KBM-7 (cell line): ENCODE results near the gene EHMT1.
A peak's percentile ranks its signal among the peaks of the same experiment; 100 is the strongest.
"Not testable (repeated sequence)": the region's sequence is repeated elsewhere in the genome, so short reads cannot be mapped to it uniquely, and the experiment has no call there.

Experiments
- DNase-seq: peaks from one replicate; pipeline ENCODE4 v3.0.0-alpha.2; 2015
- in situ Hi-C: fragments of 300-500 bp; cut with MboI; formaldehyde crosslinking; loops from 2 replicates; pipeline ENCODE4 v1.14.3; 2020; ENCODE audit warnings: low sequenced_read_pairs, low pct_unique_long_range_greater_than_20kb, mixed read lengths

The EHMT1 gene

GRCh38 chr9:137723783-137724445 lies 105.1 kb downstream of the EHMT1 start:
- in situ Hi-C loops = no loop called here
- no peak for DNase-seq

- in situ Hi-C loops = no loop called here
- no peak for DNase-seq
These were observed 106.0 kb downstream of the EHMT1 start for GRCh38 chr9:137724818-137725240.

- in situ Hi-C loops = no loop called here
- DNase-seq = no peak
These were observed 106.8 kb downstream of the EHMT1 start for GRCh38 chr9:137725598-137725997.

DNA sequence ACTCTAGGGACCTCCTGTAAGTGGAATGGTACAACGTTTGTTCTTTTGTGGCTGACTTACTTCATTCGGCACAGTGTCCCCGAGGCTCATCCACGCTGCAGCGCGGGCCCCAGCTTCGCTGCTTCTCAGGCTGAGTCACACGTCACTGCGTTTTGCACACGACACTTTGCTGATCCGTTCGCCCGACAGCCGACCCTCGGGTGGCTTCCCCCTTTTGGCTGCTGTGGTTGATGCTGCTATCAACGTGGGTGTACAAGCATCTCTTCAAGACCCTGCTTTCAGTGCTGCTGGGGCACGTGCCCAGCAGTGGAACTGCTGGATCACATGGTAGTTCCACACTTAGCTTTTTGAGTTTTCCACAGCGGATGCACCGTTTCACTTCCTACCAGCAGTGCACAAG lies 107.5 kb downstream of the EHMT1 start:
- DNase-seq, in situ Hi-C loops: not testable (repeated sequence)

DNA sequence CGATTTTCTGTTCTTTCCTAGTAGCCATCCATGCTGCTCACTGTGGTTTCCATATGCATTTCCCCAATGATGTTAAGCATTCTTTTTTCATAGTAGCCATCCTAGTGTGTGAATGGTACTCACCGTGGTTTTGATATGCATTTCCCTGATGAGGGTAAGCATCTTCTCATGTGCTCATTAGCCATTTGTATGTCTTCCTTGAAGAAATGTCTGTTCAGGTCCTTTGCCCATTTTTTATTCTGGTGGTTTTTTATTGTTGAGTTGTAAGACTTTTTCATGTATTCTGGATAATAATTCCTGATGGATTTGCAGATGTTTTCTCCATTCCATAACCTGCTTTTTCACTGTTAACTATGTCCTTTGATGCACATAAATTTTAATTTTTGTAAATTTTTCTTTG lies 108.0 kb downstream of the EHMT1 start:
- in situ Hi-C loops = no loop called here
- DNase-seq = no peak

- in situ Hi-C loops = no loop called here
- no peak for DNase-seq
These were observed 108.9 kb downstream of the EHMT1 start for GRCh38 chr9:137727716-137728115.

DNA sequence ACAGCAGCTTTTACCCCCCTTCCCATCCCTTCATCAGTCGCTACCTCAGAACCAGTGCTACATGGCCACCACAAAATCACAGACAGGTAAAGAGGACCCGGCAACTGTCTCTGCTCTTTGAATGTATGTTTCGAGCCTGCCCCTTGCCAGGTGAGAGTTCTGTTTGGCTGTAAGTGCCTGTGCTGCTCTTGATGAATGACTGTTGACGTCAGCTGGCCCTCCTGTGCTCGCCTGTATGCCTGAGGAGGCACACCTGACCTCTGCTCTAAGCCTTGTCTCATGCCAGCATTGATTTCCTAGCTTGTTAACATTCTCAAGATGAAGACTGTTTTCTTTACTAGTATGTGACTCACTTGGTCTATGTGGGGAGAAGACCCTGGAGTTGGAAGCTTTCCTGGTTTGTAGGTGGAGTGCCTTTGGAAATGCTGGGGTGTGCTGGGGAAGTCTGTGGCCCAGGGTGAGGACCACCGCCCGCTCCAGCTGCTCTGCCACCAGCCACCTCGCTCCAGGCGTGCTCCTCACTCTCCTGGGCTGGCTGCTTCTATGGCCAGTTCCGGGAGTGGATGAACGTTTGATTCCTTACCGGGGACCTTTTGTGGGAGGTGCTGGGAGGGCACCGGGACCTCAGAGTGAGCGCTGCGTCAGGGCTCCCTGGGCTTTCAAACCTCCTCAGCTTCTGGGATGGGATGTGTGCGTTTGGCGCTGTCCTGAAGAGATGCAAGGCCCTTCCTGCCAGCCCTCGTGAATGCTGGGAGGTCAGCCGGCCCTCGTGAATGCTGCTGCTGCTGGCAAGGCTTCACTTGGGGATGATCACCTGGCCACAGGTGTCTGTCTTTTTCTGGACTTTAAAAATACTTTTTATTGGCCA lies 109.9 kb downstream of the EHMT1 start:
- DNase-seq = no peak
- in situ Hi-C loops = no loop called here

DNA sequence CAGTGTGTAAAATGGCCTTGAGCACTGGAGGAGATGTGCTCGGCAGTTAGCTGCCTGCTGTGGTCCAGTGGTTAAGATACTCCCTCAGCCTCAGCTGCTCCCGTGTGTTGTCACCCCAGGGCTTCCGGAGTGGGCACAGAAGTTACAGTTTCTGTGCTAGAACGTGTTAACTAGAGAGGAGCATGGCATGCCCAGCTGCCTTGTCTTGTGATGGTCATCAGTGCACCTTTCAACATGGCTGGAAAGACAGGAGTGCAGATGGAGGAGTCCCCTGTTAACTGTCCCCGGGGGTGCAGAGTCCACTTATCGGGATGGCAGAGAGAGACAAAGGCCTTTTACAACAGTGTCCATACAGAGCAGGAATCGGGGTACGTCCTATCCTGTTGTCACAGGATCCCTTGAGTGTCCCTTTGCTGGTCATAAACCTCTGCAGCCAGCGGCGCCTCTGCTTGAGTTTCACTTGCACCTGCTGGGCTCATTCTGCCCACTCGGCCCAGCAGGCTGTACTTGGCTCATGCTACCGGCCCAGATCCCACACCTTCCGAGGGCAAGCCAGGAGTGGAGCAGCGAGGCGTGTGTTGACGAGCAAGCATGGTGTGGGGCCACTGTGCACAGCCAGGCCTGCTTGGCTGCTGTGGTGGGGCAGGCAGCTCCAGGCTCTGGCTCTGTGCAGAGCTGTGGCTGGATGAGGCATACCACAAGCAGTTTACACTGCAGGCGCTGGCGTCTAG lies 112.6 kb downstream of the EHMT1 start:
- no peak for DNase-seq
- in situ Hi-C loops = no loop called here

GRCh38 chr9:137731947-137732813 lies 113.4 kb downstream of the EHMT1 start:
- no peak for DNase-seq
- in situ Hi-C loops = no loop called here

DNA sequence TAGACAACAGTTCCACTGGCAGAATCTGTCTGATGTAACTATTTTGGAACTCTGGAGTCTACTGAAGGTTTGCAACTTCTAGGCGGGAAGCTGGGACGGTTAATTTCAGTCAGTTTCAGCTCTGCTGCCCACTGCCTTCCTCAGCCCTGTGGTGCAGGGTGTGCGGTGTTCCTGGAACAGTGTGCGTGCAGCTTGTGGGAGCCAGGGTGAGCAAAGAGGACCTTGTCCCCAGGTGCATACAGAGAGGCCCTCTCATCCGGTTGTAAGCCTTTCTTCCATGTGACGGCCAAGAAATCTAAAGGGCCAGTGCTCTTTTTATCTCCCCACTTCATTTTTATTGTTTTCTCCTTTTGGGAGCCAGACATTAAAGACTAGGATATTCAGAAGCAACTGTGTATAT lies 114.6 kb downstream of the EHMT1 start:
- DNase-seq = no peak
- in situ Hi-C loops = no loop called here

DNA sequence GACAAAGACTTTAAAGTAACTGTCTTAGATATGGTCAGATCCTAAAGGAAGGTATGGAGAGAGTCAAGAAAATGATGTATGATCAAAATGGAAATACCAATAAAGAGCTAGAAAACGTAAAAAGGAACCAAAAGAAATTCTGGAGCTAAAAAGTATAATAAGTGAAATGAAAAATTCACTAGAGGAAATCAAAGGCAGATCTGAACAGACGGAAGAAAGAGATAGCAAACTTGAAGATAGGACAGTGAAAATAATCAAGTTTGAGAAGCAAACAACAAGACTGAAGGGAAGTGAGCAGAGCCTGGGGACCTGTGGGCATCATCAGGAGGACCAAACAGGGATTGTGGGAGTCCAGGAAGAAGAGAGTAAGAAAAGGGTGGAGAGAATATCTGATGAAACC lies 115.4 kb downstream of the EHMT1 start:
- DNase-seq = peak; percentile 34
- in situ Hi-C loops = no loop called here

GRCh38 chr9:137738182-137738696 lies 119.4 kb downstream of the EHMT1 start:
- in situ Hi-C loops, DNase-seq: not testable (repeated sequence)

DNA sequence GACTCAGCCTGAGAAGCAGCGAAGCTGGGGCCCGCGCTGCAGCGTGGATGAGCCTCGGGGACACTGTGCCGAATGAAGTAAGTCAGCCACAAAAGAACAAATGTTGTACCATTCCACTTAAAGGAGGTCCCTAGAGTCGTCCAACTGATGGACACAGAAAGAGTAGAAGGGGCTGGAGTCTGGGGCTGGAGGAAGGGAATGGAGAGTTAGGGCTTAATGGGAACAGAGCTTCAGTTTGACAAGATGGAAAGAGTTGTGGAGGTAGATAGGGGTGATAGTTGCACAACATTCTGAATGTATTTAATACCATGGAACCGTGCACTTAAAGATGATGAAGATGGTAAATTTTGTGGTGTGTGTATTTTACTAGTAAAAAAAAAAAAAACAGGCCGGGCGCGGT lies 119.9 kb downstream of the EHMT1 start:
- no peak for DNase-seq
- in situ Hi-C loops = no loop called here

DNA sequence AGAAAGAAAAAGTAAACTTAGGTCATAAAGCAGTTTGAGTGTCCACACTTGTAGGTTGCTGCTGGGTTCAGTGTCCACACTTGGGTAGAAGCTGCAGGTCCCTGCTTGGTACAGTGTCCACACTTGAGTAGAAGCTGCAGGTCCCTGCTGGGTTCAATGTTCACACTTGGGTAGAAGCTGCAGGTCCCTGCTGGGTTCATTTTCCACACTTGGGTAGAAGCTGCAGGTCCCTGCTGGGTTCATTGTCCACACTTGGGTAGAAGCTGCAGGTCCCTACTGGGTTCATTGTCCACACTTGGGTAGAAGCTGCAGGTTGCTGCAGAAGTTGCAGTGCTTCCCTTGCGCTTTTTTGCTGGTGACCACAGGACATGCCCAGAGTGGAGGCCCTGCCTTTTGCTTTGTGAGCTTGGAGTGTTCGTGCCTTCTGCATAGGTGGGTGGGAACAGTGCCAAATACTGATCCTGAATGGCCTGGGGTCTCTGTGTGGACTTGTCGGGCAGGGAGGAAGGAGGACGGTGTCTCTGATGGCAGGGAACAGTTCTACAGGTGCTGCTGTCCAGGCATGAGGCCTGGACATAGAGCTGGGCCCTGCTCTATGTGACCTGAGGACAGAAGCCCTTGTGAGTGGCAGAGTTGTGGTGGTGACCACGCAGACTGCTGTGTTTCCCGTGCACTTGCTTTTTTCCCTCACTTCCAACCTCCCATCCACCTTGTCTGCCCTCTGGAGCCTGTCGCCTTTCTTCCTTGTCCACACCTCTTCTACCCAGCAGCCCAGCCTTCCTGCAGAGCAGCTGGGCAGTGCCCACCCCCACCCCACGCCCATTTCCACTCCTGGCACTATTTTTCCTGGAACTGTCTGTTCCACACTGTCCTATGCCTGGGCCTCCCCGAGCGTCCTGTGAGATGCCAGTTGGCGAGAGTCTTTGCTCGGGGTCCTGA lies 120.8 kb downstream of the EHMT1 start:
- in situ Hi-C loops = no loop called here
- DNase-seq = no peak

DNA sequence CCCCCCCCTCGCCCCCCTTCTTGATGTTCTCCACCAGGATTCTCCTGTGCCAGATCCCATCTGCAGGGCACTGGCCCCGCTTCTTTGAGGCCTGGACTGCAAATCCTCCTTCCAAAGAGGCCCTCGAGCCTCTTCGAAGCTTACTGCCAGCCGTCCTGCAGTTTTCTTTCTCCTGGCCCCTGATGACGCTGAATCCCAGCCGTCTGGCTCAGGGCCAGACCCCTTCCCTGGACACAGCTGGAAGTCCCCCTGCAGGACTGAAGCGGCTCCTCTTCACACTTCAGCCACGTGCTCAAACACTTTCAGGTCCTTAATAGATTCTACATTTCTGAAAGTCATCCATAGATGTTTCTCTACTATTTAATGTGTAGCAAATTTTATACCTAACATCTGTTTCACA lies 121.5 kb downstream of the EHMT1 start:
- in situ Hi-C loops = no loop called here
- no peak for DNase-seq

GRCh38 chr9:137741330-137741729 lies 122.5 kb downstream of the EHMT1 start:
- DNase-seq = no peak
- in situ Hi-C loops = no loop called here

- DNase-seq = no peak
- in situ Hi-C loops = no loop called here
These were observed 123.9 kb downstream of the EHMT1 start for GRCh38 chr9:137742698-137743097.

- DNase-seq = no peak
- in situ Hi-C loops = no loop called here
These were observed 124.9 kb downstream of the EHMT1 start for GRCh38 chr9:137743695-137744094.
